MM.1S (cell line): ENCODE results near the gene GORASP1.

Experiments
- EZH2 ChIP-seq: fragments of 300-600 bp; sonication (generic); optimal IDR thresholded peaks from 2 replicates; pipeline ENCODE3; 2017; ENCODE audit warnings: low read depth, mild to moderate bottlenecking, antibody characterized with exemption, low read length, mixed read lengths
- EZH2phosphoT487 ChIP-seq: fragments of 300-600 bp; sonication (generic); IDR thresholded peaks from 2 replicates; pipeline ENCODE4 v1.6.1; 2018; ENCODE audit warnings: antibody characterized with exemption, low read length
- TF ChIP-seq, protein P1 (sequence below): fragments of 300-600 bp; sonication (generic); IDR thresholded peaks from 2 replicates; pipeline ENCODE4 v1.5.1; 2016; ENCODE audit warnings: antibody characterized with exemption, low read length, mixed read lengths

DNA sequence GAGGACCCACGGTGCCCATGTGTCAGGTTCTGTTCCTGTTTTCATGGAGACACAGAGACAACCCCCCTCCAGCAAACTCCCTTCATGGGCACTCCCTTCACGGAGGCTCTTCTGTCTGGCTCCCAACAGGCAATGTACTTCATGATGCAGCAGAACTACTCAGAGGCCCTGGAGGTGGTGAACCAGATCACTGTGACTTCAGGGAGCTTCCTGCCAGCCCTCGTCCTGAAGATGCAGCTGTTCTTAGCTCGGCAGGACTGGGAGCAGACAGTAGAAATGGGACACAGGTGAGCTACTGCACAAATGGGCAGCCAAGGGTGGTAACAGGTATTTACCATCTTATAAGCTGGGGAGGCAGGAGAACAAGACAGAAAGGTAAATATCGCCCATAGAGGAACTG is 7.0 kb upstream of the GORASP1 start:
- TF ChIP-seq, protein P1, sequence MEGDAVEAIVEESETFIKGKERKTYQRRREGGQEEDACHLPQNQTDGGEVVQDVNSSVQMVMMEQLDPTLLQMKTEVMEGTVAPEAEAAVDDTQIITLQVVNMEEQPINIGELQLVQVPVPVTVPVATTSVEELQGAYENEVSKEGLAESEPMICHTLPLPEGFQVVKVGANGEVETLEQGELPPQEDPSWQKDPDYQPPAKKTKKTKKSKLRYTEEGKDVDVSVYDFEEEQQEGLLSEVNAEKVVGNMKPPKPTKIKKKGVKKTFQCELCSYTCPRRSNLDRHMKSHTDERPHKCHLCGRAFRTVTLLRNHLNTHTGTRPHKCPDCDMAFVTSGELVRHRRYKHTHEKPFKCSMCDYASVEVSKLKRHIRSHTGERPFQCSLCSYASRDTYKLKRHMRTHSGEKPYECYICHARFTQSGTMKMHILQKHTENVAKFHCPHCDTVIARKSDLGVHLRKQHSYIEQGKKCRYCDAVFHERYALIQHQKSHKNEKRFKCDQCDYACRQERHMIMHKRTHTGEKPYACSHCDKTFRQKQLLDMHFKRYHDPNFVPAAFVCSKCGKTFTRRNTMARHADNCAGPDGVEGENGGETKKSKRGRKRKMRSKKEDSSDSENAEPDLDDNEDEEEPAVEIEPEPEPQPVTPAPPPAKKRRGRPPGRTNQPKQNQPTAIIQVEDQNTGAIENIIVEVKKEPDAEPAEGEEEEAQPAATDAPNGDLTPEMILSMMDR: no peak
- no peak for TF ChIP-seq EZH2
- no peak for TF ChIP-seq EZH2phosphoT487
